ENCODE results near the gene EPN2. TPM values are rescaled to one million over a fixed set of nuclear protein-coding genes. Genes with fewer than 3 reads are reported as not detected.

The EPN2 gene
- polyA plus RNA-seq, 1 experiment: 21.2 TPM

DNA sequence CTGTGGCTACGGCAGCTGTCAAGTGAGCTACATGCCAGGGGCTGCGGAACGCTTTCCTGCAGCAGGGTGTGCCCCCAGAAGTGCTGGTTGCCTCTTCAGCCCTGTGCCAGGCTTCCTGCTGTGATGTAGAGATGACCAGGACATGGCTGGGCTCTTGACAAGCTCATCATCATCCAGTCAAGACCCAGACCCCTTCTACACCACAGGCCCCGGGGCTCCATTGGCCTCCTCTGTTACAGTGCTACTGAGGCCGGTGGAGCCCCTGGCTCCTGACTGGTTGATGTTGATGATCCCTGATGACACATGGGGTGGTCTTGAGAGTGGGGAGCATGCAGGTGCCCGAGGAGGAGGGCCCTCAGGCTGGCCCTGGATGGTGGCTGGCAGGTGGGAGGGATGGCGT, 75.2 kb downstream of the EPN2 start:
- TF ChIP-seq, protein P1, sequence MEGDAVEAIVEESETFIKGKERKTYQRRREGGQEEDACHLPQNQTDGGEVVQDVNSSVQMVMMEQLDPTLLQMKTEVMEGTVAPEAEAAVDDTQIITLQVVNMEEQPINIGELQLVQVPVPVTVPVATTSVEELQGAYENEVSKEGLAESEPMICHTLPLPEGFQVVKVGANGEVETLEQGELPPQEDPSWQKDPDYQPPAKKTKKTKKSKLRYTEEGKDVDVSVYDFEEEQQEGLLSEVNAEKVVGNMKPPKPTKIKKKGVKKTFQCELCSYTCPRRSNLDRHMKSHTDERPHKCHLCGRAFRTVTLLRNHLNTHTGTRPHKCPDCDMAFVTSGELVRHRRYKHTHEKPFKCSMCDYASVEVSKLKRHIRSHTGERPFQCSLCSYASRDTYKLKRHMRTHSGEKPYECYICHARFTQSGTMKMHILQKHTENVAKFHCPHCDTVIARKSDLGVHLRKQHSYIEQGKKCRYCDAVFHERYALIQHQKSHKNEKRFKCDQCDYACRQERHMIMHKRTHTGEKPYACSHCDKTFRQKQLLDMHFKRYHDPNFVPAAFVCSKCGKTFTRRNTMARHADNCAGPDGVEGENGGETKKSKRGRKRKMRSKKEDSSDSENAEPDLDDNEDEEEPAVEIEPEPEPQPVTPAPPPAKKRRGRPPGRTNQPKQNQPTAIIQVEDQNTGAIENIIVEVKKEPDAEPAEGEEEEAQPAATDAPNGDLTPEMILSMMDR (IDR thresholded peaks at IDR 0.05; ENCODE audit: insufficient read depth, low read depth, low read length): no peak
- Histone ChIP-seq H3K27me3 (ENCODE audit: control insufficient read depth, insufficient read depth, low read length) (no peaks in the 10 kb centered on the region), H3K4me3 (ENCODE audit: low read depth, low read length) (no peak overlapping the region), H3K36me3 (ENCODE audit: control insufficient read depth, insufficient read depth, low read length) (peaks cover 19% of the 10 kb centered on the region)
- DNase-seq (ENCODE audit: low read depth): no peak
- ChIA-PET POLR2A (no interaction called here), CTCF (no interaction called here)

DNA sequence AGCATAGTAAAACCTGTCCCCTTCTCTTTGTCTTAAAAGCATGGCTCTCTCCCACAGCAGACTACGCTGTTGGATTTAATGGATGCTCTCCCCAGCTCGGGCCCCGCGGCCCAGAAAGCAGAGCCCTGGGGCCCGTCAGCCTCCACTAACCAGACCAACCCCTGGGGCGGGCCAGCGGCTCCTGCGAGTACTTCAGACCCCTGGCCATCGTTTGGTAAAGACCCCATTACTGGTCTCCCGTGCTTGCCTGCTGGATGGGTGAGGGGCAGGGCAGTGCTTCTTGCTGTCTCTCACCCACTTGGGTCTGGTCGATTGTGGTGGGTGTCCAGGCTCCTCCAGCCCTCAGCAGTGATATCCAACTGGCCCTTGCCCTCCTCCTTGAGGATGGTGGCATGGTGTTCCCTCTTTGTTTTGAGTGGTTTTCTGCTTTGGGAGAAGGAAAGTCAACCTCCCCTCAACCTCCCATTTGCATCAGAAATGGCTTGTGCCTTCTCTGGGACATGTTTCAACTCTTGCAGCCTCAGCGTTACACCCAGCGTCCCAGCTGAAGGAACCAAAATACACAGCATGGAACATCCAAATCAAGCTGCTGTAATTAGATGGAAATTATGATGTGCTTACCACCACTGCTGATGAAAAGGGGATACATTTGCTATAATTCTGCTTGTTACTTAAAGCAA, 76.0 kb downstream of the EPN2 start:
- ChIA-PET POLR2A (no interaction called here), CTCF (no interaction called here)
- DNase-seq (ENCODE audit: low read depth): no peak
- TF ChIP-seq, protein P1 (IDR thresholded peaks at IDR 0.05; ENCODE audit: insufficient read depth, low read depth, low read length): no peak
- Histone ChIP-seq H3K4me3 (ENCODE audit: low read depth, low read length) (no peak overlapping the region), H3K36me3 (ENCODE audit: control insufficient read depth, insufficient read depth, low read length) (peaks cover 18% of the 10 kb centered on the region), H3K27me3 (ENCODE audit: control insufficient read depth, insufficient read depth, low read length) (no peaks in the 10 kb centered on the region)

DNA sequence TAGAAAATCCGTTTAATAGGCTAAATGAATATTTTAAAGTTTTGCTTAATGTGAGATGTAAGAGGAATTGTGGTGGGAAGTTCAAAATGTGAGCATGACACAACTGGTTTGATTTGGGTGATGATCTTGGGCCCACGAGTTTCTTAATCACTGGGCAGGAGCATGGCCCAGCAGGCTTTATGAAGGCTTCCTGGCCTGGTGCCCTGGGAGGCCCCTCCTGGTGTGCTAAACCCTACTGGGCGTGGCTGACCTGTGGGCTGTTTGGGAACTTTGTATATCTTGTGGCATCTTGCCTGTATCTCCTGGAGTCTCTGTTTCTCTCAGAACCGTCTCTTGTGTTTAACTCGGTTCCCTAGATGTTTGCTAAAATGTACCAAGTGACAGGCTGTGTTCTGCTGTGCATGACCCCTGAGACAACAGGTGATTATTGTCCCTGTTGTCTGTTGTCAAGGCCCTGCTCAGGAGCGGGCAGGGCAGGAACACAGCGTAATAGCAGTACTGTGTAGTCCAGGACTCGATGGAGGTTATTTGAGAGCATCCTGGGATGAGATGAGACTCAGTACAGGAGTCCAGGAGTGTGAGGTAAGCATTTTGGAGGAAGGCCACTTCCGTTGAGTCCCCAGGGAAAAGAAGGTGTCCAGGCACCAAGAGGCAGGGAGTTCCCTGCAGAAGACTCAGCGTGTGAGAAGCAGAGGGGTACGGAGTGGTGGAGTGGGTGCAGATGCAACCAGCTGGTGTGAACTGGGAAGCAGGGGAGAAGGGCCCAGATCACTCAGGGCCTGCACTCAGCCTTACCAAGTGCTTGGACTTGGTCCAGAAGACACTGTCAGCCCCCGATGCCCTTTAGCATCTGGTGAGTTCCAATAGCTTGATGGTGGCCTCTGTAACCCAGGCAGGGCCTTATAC, 76.8 kb downstream of the EPN2 start:
- CTCF ChIA-PET: no interaction called here
- no peak overlapping the region for H3K4me3 ChIP-seq (ENCODE audit: low read depth, low read length)
- H3K36me3 ChIP-seq (ENCODE audit: control insufficient read depth, insufficient read depth, low read length): peaks cover 18% of the 10 kb centered on the region
- no peak for DNase-seq (ENCODE audit: low read depth)
- TF ChIP-seq, protein P1 (IDR thresholded peaks at IDR 0.05; ENCODE audit: insufficient read depth, low read depth, low read length): no peak
- no peaks in the 10 kb centered on the region for H3K27me3 ChIP-seq (ENCODE audit: control insufficient read depth, insufficient read depth, low read length)
- POLR2A ChIA-PET: no interaction called here

DNA sequence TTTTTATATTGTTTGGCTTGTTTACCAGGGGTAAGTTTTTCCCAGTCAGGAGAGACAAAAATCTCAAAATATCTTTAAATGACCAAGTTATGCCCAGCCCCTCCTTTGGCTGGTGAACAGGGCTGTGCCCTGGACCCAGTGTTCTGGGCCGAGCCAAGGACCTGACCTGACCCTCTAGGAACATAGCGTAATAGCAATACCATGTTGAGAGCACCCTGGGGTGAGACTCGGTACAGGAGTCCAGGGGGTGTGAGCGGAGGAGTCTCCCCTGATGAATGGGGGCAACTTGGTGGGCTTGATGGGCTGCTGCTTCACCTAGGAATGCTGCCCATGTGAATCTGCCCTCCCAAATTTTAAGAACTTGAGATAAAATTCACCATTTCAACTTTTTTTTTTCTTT, 77.9 kb downstream of the EPN2 start:
- ChIA-PET POLR2A (no interaction called here), CTCF (no interaction called here)
- H3K27me3 ChIP-seq (ENCODE audit: control insufficient read depth, insufficient read depth, low read length): no peaks in the 10 kb centered on the region
- H3K4me3 ChIP-seq (ENCODE audit: low read depth, low read length): no peak overlapping the region
- H3K36me3 ChIP-seq (ENCODE audit: control insufficient read depth, insufficient read depth, low read length): peaks cover 16% of the 10 kb centered on the region
- TF ChIP-seq, protein P1 (IDR thresholded peaks at IDR 0.05; ENCODE audit: insufficient read depth, low read depth, low read length): no peak
- DNase-seq (ENCODE audit: low read depth): no peak

DNA sequence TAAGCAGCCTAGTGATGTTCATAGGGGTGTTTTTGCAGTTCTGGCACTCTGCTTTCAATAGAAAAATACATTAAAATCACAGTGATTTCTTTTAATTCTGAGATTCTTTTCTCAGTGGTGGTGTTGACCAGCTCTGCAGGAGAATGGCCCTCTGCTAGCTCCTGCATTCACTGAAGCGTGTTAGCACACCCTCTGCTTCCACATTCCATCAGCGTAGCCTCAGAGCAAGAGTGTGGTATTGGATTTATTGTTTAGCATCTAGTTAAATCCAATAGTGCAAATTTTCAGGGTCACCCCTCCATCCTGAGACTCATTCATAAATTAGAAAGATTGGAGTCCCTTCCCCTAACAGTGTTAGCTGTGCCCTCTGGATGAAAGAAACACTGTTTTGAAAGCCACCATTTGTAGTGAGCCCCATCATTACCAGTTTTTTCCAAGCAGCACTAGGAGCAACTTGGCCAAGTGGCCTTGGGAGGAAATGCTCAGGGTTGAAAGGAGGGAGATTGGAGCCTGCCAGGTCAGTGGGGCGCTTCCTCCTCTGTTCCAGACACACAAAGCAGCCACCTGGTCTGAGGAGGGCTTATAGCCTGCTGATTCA, 79.7 kb downstream of the EPN2 start:
- CTCF ChIA-PET: interaction anchor here (0.7 to 0.9 kb wide), 3 partner anchors 12 to 132 kb away, joined by 3 read pairs; no protein-coding TSS in a partner anchor

More for the DNA sequence above, 79.7 kb downstream of the EPN2 start:
- Histone ChIP-seq H3K27me3 (ENCODE audit: control insufficient read depth, insufficient read depth, low read length) (no peaks in the 10 kb centered on the region), H3K36me3 (ENCODE audit: control insufficient read depth, insufficient read depth, low read length) (peaks cover 19% of the 10 kb centered on the region), H3K4me3 (ENCODE audit: low read depth, low read length) (no peak overlapping the region)
- DNase-seq (ENCODE audit: low read depth): no peak
- TF ChIP-seq, protein P1 (IDR thresholded peaks at IDR 0.05; ENCODE audit: insufficient read depth, low read depth, low read length): no peak
- POLR2A ChIA-PET: no interaction called here

All from BJ (cell line).